Naive B cell (primary cell): Measurements from ENCODE around the gene COQ8B. TPM values are rescaled to one million over a fixed set of nuclear protein-coding genes. Genes with fewer than 3 reads are reported as not detected.

Source experiments
- ATAC-seq, 2 donors: fragments of 150-1000 bp; cut with Tn5 transposase; 2 replicates each; pipeline ENCODE4 v1.10.0; 2021; ENCODE audit warnings: low read depth in 2 of 2, mild to moderate bottlenecking in 2 of 2, moderate library complexity in 2 of 2
- DNase-seq: peaks from one replicate; pipeline ENCODE4 v3.0.0; 2022
- H3K27ac Mint-ChIP-seq, 6 donors: one replicate each; pipeline ENCODE4 v1.8.0; 2020 to 2022; ENCODE audit warnings: mild to moderate bottlenecking in 6 of 6, mixed read lengths in 6 of 6, moderate library complexity in 5 of 6, inconsistent platforms in 2 of 6
- H3K27me3 Mint-ChIP-seq, 3 donors: one replicate each; pipeline ENCODE4 v1.8.0; 2021 to 2022; ENCODE audit warnings: mixed read lengths in 3 of 3, mild to moderate bottlenecking in 1 of 3
- H3K36me3 Mint-ChIP-seq, 2 donors: one replicate each; pipeline ENCODE4 v1.8.0; 2020 to 2022; ENCODE audit warnings: mixed read lengths in 2 of 2, inconsistent platforms in 1 of 2, mild to moderate bottlenecking in 1 of 2
- H3K4me1 Mint-ChIP-seq, 3 donors: one replicate each; pipeline ENCODE4 v1.8.0; 2020 to 2022; ENCODE audit warnings: mixed read lengths in 3 of 3, inconsistent platforms in 1 of 3, mild to moderate bottlenecking in 1 of 3, moderate library complexity in 1 of 3
- H3K4me3 Mint-ChIP-seq, 8 donors: one replicate each; pipeline ENCODE4 v1.8.0; 2020 to 2022; ENCODE audit warnings: mild to moderate bottlenecking in 8 of 8, mixed read lengths in 8 of 8, moderate library complexity in 8 of 8, inconsistent platforms in 2 of 8
- H3K9me3 Mint-ChIP-seq, 7 donors: one replicate each; pipeline ENCODE4 v1.8.0; 2020 to 2022; ENCODE audit warnings: mixed read lengths in 7 of 7, mild to moderate bottlenecking in 5 of 7, inconsistent platforms in 2 of 7, moderate library complexity in 1 of 7
- polyA plus RNA-seq, 6 donors: library from polyadenylated mRNA; unstranded; fragments of 300-500 nt; fragmentation: Illumina TruSeq; gene quantifications; one replicate each; pipeline ENCODE4 v1.2.3, GENCODE V29; 2021; ENCODE audit warnings: low read depth in 6 of 6

The COQ8B gene
- polyA plus RNA-seq, 6 donors from 2014 or later, result 13.8 to 26.5 (median 22.2) TPM

DNA sequence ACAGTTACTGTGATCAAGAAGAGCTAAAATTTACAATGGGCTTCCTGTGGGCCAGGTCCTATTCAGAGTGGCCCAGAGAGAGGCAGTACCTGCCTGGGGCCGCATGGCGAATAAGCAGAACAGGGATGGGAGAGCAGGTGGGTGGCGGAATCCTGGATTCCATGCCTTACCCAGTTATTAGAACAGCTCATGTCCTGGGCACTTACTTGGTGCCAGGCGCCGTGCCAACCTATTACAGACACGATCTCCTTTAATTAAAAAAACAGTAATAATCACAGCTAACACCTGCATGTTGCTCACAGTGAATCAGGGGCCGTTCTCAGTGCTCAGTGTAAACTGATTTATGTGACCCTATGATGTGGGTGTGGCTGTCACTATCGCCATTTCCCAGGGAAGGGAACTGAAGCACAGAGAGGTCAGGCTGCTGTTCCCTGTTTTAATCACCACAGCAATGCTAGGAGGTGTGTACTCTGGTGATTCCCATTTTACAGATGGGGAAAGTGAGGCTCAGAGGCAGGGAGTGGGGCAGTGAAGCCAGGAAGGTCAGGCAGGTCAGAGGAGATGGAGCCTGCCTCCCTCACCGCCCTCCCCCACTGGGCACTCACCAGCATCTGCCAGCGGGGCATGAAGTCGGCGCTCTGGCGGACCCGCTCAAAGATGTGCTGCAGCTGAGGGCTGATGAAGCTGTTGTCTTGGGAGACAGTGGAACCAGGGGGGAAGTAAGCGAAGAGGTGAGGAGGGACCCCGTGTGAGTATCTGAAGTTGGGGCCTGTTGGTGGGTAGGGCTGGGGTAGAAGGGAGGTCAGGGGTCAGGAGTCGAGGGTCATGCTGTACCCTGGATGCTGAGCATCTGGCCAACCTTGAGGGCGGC, 12.0 kb downstream of the COQ8B start:
- no peaks in the 10 kb centered on the region for H3K27me3 Mint-ChIP-seq
- peaks cover 12 to 44% of the 10 kb centered on the region in 2 donors for H3K36me3 Mint-ChIP-seq
- peak overlapping the region in 2 of 6 donors; percentile 47 to 57 for H3K27ac Mint-ChIP-seq
- H3K4me1 Mint-ChIP-seq, result peaks cover 0 to 2% (median 0%) of the 10 kb centered on the region in 3 donors
- DNase-seq (no peak), ATAC-seq (no peak)
- peaks cover 0 to 1% (median 0%) of the 10 kb centered on the region in 7 donors for H3K9me3 Mint-ChIP-seq
- no peak overlapping the region for H3K4me3 Mint-ChIP-seq

- no peaks in the 10 kb centered on the region for H3K27me3 Mint-ChIP-seq
- peaks cover 12 to 44% of the 10 kb centered on the region in 2 donors for H3K36me3 Mint-ChIP-seq
- peak overlapping the region in 3 of 6 donors; percentile 6 to 47 (median 44) for H3K27ac Mint-ChIP-seq
These were observed 13.5 kb downstream of the COQ8B start for GRCh38 chr19:40703029-40703755.

GRCh38 chr19:40702337-40703012, 14.2 kb downstream of the COQ8B start:
- H3K27ac Mint-ChIP-seq, result peak overlapping the region in 2 of 6 donors; percentile 6 to 22
- no peaks in the 10 kb centered on the region for H3K27me3 Mint-ChIP-seq
- peaks cover 0 to 1% (median 0%) of the 10 kb centered on the region in 7 donors for H3K9me3 Mint-ChIP-seq
- peaks cover 0 to 2% (median 0%) of the 10 kb centered on the region in 3 donors for H3K4me1 Mint-ChIP-seq
- ATAC-seq, result no peak
- no peak overlapping the region for H3K4me3 Mint-ChIP-seq
- DNase-seq, result no peak
- peaks cover 12 to 44% of the 10 kb centered on the region in 2 donors for H3K36me3 Mint-ChIP-seq

More at GRCh38 chr19:40703029-40703755, 13.5 kb downstream of the COQ8B start:
- Mint-ChIP-seq H3K4me1 (peaks cover 0 to 2% (median 0%) of the 10 kb centered on the region in 3 donors), H3K9me3 (peaks cover 0 to 1% (median 0%) of the 10 kb centered on the region in 7 donors), H3K4me3 (no peak overlapping the region)
- ATAC-seq (no peak), DNase-seq (no peak)

- Mint-ChIP-seq H3K27ac (no peak overlapping the region), H3K4me3 (no peak overlapping the region), H3K36me3 (peaks cover 12 to 37% of the 10 kb centered on the region in 2 donors), H3K27me3 (no peaks in the 10 kb centered on the region), H3K9me3 (peaks cover 0 to 1% (median 0%) of the 10 kb centered on the region in 7 donors), H3K4me1 (peaks cover 0 to 2% (median 0%) of the 10 kb centered on the region in 3 donors)
- DNase-seq (no peak), ATAC-seq (no peak)
These were observed 14.9 kb downstream of the COQ8B start for GRCh38 chr19:40701758-40702157.

GRCh38 chr19:40700083-40700482, 16.6 kb downstream of the COQ8B start:
- H3K27ac Mint-ChIP-seq, result no peak overlapping the region
- H3K36me3 Mint-ChIP-seq, result peaks cover 12 to 36% of the 10 kb centered on the region in 2 donors
- DNase-seq (no peak), ATAC-seq (no peak)
- peaks cover 0 to 1% (median 0%) of the 10 kb centered on the region in 7 donors for H3K9me3 Mint-ChIP-seq
- H3K27me3 Mint-ChIP-seq, result no peaks in the 10 kb centered on the region
- no peak overlapping the region for H3K4me3 Mint-ChIP-seq
- peaks cover 0 to 2% (median 0%) of the 10 kb centered on the region in 3 donors for H3K4me1 Mint-ChIP-seq

DNA sequence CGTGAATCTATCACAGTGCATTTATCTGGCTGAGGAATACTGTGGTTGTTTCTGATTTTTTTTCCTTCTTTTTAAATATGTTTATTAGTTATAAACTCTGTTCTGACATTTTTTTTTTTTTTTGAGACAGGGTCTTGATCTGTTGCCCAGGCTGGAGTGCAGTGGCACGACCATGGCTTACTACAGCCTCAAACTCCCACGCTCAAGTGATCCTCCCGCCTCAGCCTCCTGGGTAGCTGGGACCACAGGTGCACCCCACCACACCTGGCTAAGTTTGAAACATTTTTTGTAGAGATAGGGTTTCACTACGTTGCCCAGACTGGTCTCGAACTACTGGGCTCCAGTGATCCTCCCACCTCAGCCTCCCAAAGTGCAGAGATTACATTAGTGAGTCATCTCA, 19.7 kb downstream of the COQ8B start:
- ATAC-seq (no peak), DNase-seq (no peak)
- Mint-ChIP-seq H3K36me3 (peaks cover 2 to 12% of the 10 kb centered on the region in 2 donors), H3K4me1 (peaks cover 0 to 4% (median 0%) of the 10 kb centered on the region in 3 donors), H3K4me3 (no peak overlapping the region), H3K27ac (no peak overlapping the region), H3K9me3 (no peaks in the 10 kb centered on the region), H3K27me3 (no peaks in the 10 kb centered on the region)

- no peaks in the 10 kb centered on the region for H3K9me3 Mint-ChIP-seq
- no peak overlapping the region for H3K27ac Mint-ChIP-seq
- ATAC-seq, result no peak
- peaks cover 0 to 2% of the 10 kb centered on the region in 2 donors for H3K36me3 Mint-ChIP-seq
- H3K4me3 Mint-ChIP-seq, result no peak overlapping the region
- DNase-seq, result no peak
- no peaks in the 10 kb centered on the region for H3K27me3 Mint-ChIP-seq
- H3K4me1 Mint-ChIP-seq, result peaks cover 0 to 8% (median 2%) of the 10 kb centered on the region in 3 donors
These were observed 20.8 kb downstream of the COQ8B start for GRCh38 chr19:40695881-40696280.

- H3K4me3 Mint-ChIP-seq, result no peak overlapping the region
- H3K9me3 Mint-ChIP-seq, result no peaks in the 10 kb centered on the region
- H3K36me3 Mint-ChIP-seq, result no peaks in the 10 kb centered on the region
- DNase-seq (no peak), ATAC-seq (no peak)
- H3K27ac Mint-ChIP-seq, result no peak overlapping the region
- no peaks in the 10 kb centered on the region for H3K27me3 Mint-ChIP-seq
- peaks cover 3 to 13% (median 9%) of the 10 kb centered on the region in 3 donors for H3K4me1 Mint-ChIP-seq
These were observed 22.8 kb downstream of the COQ8B start for GRCh38 chr19:40693896-40694295.

- no peaks in the 10 kb centered on the region for H3K9me3 Mint-ChIP-seq
- no peaks in the 10 kb centered on the region for H3K36me3 Mint-ChIP-seq
- peak overlapping the region in 2 of 6 donors; percentile 5 to 47 for H3K27ac Mint-ChIP-seq
- H3K4me1 Mint-ChIP-seq, result peaks cover 3 to 13% (median 9%) of the 10 kb centered on the region in 3 donors
- no peaks in the 10 kb centered on the region for H3K27me3 Mint-ChIP-seq
- no peak for DNase-seq
- H3K4me3 Mint-ChIP-seq, result no peak overlapping the region
- ATAC-seq, result no peak
These were observed 23.4 kb downstream of the COQ8B start for GRCh38 chr19:40693150-40693788.

- DNase-seq (no peak), ATAC-seq (no peak)
- Mint-ChIP-seq H3K4me1 (peaks cover 3 to 13% (median 9%) of the 10 kb centered on the region in 3 donors), H3K9me3 (no peaks in the 10 kb centered on the region), H3K4me3 (peak overlapping the region in 4 of 8 donors; percentile 25 to 87 (median 40)), H3K27ac (peak overlapping the region in 1 of 6 donors; percentile 37), H3K27me3 (no peaks in the 10 kb centered on the region), H3K36me3 (no peaks in the 10 kb centered on the region)
These were observed 24.5 kb downstream of the COQ8B start for GRCh38 chr19:40692212-40692551.

- Mint-ChIP-seq H3K9me3 (no peaks in the 10 kb centered on the region), H3K36me3 (no peaks in the 10 kb centered on the region), H3K27ac (peak overlapping the region in 2 of 6 donors; percentile 69 to 83), H3K4me3 (peak overlapping the region in 7 of 8 donors; percentile 36 to 97 (median 93)), H3K4me1 (peaks cover 3 to 13% (median 9%) of the 10 kb centered on the region in 3 donors), H3K27me3 (no peaks in the 10 kb centered on the region)
- no peak for DNase-seq
- ATAC-seq, result no peak
These were observed 25.1 kb downstream of the COQ8B start for GRCh38 chr19:40691421-40692211.
